DOHH2 (cell line): ENCODE measurements around the gene ETS2.
"Not testable (repeated sequence)": the region's sequence is repeated elsewhere in the genome, so short reads cannot be mapped to it uniquely, and the experiment has no call there.

ENCODE experiments used
- EZH2phosphoT487 ChIP-seq: fragments of 200-600 bp; sonication (generic); IDR thresholded peaks from 2 replicates; pipeline ENCODE4 v1.6.1; 2017; ENCODE audit warnings: borderline replicate concordance, mild to moderate bottlenecking, antibody characterized with exemption, low read length, moderate library complexity, mixed read lengths
- TF ChIP-seq, protein P1 (sequence below): fragments of 200-600 bp; sonication (generic); IDR thresholded peaks from one replicate; pipeline ENCODE4 v1.5.1; 2014; ENCODE audit warnings: antibody characterized with exemption, mild to moderate bottlenecking, low read depth, low read length; ENCODE audit not compliant: poor library complexity, severe bottlenecking

GRCh38 chr21:38845374-38845773 lies 39.6 kb downstream of the ETS2 start:
- TF ChIP-seq, protein P1, sequence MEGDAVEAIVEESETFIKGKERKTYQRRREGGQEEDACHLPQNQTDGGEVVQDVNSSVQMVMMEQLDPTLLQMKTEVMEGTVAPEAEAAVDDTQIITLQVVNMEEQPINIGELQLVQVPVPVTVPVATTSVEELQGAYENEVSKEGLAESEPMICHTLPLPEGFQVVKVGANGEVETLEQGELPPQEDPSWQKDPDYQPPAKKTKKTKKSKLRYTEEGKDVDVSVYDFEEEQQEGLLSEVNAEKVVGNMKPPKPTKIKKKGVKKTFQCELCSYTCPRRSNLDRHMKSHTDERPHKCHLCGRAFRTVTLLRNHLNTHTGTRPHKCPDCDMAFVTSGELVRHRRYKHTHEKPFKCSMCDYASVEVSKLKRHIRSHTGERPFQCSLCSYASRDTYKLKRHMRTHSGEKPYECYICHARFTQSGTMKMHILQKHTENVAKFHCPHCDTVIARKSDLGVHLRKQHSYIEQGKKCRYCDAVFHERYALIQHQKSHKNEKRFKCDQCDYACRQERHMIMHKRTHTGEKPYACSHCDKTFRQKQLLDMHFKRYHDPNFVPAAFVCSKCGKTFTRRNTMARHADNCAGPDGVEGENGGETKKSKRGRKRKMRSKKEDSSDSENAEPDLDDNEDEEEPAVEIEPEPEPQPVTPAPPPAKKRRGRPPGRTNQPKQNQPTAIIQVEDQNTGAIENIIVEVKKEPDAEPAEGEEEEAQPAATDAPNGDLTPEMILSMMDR: not testable (repeated sequence)
- TF ChIP-seq EZH2phosphoT487: not testable (repeated sequence)
